Prostate gland (tissue), 2 donors: ENCODE measurements around the gene FOXP3. TPM values are rescaled to one million over a fixed set of nuclear protein-coding genes. Genes with fewer than 3 reads are reported as not detected.

Experiments used
- DNase-seq: peaks from one replicate; pipeline ENCODE4 v3.0.0-alpha.2; 2019; ENCODE audit warnings: low spot score
- H3K27ac ChIP-seq, 2 donors: fragments of 200-600 bp; sonication (generic); 2 replicates each; pipeline ENCODE4 v1.5.1; 2017 to 2019
- H3K27me3 ChIP-seq: fragments of 200-600 bp; sonication (generic); replicated peaks from 2 replicates; pipeline ENCODE4 v1.5.1; 2019; ENCODE audit not compliant: insufficient read depth
- H3K36me3 ChIP-seq, 2 donors: fragments of 200-600 bp; sonication (generic); 1 replicate in 1 of 2; 2 replicates in 1 of 2; pipeline versions ENCODE4 v1.5.1 to v1.8.1; 2017 to 2019
- H3K4me1 ChIP-seq: fragments of 200-600 bp; sonication (generic); replicated peaks from 2 replicates; pipeline ENCODE4 v1.5.1; 2019
- H3K4me3 ChIP-seq, 2 donors: fragments of 200-600 bp; sonication (generic); 2 replicates each; pipeline ENCODE4 v1.5.1; 2017 to 2019
- H3K9me3 ChIP-seq: fragments of 200-600 bp; sonication (generic); 2 replicates; pipeline ENCODE4 v1.5.1; 2017
- POLR2A ChIP-seq: fragments of 450-650 bp; IDR thresholded peaks from one replicate; pipeline ENCODE4 v1.6.1; 2016; ENCODE audit warnings: antibody characterized with exemption, mild to moderate bottlenecking
- POLR2AphosphoS5 ChIP-seq: sonication (generic); formaldehyde crosslinking; IDR thresholded peaks from one replicate; pipeline ENCODE4 v1.6.1; 2017; ENCODE audit warnings: antibody characterized with exemption
- WGBS: methylation state at CpG from one replicate; pipeline ENCODE4 v1.1.5; 2018; 5-methylcytosine and 5-hydroxymethylcytosine counted together
- intact Hi-C: fragments of 100-400 bp; cut with DNase I; formaldehyde crosslinking; loops from one replicate; pipeline ENCODE4 v1.14.2; 2022
- total RNA-seq, 2 donors: library from RNA; depleted of rRNA; stranded (reverse); fragments of >200 nt; gene quantifications; one replicate each; pipeline ENCODE4 v1.1.0, GENCODE V29; 2016
- TF ChIP-seq, protein P1 (sequence below), 4 experiments: fragments of 200-600 bp in 2 of 4; fragments of 450-650 bp in 2 of 4; sonication (generic) in 2 of 4; IDR thresholded peaks; 1 replicate in 3 of 4; 2 replicates in 1 of 4; pipeline ENCODE4 v1.5.1; 2016 to 2019; ENCODE audit warnings: antibody characterized with exemption in 4 of 4, mild to moderate bottlenecking in 2 of 4, moderate library complexity in 2 of 4

The FOXP3 gene
- total RNA-seq, 2 donors from 2014 or later: 0.36 to 1.4 TPM

DNA sequence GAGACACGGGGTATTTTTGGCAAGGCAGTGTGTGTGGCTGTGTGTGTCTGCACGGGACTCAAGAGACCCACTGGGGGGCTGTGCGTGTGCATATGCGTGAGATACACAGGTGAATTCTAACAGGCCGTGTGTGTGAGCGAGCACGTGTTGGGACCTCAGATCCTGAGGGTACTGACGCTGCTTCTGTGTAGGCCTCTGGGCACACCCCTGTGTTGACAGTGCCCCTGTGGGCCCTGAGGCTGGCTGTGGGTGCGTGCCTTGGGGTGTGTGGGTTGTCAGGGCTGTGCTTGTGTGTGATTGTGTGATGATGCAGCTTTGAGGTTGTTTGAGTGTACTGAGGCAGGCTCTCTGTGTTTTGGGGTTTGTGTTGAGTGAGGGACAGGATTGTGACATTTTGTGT is 13.9 kb downstream of the FOXP3 start:
- Histone ChIP-seq H3K27ac (no peak overlapping the region), H3K4me1 (no peaks in the 10 kb centered on the region), H3K36me3 (no peaks in the 10 kb centered on the region), H3K9me3 (no peaks in the 10 kb centered on the region), H3K27me3 (no peaks in the 10 kb centered on the region), H3K4me3 (no peak overlapping the region)
- intact Hi-C loops: no loop called here
- DNase-seq: no peak
- TF ChIP-seq POLR2A: no peak
- TF ChIP-seq POLR2AphosphoS5: no peak
- TF ChIP-seq, protein P1, sequence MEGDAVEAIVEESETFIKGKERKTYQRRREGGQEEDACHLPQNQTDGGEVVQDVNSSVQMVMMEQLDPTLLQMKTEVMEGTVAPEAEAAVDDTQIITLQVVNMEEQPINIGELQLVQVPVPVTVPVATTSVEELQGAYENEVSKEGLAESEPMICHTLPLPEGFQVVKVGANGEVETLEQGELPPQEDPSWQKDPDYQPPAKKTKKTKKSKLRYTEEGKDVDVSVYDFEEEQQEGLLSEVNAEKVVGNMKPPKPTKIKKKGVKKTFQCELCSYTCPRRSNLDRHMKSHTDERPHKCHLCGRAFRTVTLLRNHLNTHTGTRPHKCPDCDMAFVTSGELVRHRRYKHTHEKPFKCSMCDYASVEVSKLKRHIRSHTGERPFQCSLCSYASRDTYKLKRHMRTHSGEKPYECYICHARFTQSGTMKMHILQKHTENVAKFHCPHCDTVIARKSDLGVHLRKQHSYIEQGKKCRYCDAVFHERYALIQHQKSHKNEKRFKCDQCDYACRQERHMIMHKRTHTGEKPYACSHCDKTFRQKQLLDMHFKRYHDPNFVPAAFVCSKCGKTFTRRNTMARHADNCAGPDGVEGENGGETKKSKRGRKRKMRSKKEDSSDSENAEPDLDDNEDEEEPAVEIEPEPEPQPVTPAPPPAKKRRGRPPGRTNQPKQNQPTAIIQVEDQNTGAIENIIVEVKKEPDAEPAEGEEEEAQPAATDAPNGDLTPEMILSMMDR (IDR thresholded peaks at IDR 0.05): no peak
- 93% methylated on average over 8 of the region's 9 CpGs for WGBS

DNA sequence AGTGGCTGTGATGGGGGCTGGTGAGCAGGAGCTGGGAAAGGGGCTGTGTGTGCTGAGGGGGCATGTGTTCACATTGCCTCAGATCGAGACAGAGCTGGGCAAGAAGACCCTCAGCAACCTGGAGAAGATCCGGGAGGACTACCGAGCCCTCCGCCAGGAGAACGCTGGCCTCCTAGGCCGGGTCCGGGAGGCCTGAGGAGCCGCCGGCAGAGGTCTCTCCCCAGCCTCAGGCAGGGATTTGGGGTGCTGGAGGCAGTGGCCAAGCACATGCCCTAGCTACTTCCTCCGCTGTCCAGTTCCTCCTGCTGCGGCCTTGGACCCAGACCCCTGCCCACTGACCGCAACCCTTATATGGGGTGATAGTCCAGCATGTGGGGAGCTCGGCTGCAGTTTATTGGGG is 14.4 kb downstream of the FOXP3 start:
- H3K27me3 ChIP-seq: no peaks in the 10 kb centered on the region
- H3K9me3 ChIP-seq: no peaks in the 10 kb centered on the region
- intact Hi-C loops: no loop called here
- no peak overlapping the region for H3K27ac ChIP-seq
- no peak for TF ChIP-seq POLR2A
- TF ChIP-seq, protein P1 (IDR thresholded peaks at IDR 0.05): no peak
- TF ChIP-seq POLR2AphosphoS5: no peak
- DNase-seq: no peak
- no peak overlapping the region for H3K4me3 ChIP-seq
- WGBS: 90% methylated on average over 10 of the region's 13 CpGs
- H3K36me3 ChIP-seq: no peaks in the 10 kb centered on the region
- H3K4me1 ChIP-seq: no peaks in the 10 kb centered on the region

DNA sequence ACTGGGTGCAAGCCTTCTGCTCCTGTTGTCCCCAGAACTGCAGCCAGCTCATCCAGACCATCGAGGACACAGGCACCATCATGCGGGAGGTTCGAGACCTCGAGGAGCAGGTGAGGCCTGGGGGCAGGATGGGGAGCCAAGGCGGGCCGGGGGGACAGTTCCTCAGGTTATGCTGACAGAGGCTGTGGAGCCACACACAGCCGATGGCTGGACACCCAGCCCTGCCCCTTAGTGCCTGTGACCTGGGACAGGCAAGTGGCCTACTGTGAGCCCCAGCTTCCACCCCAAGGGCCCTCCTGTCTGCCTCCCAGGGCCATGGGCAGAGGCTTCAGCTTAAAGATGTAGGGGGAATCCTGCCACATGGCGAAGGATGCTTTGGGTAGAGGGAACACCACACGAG is 14.9 kb downstream of the FOXP3 start:
- Histone ChIP-seq H3K27me3 (no peaks in the 10 kb centered on the region), H3K9me3 (no peaks in the 10 kb centered on the region), H3K27ac (no peak overlapping the region), H3K4me1 (no peaks in the 10 kb centered on the region), H3K4me3 (no peak overlapping the region), H3K36me3 (no peaks in the 10 kb centered on the region)
- no peak for TF ChIP-seq POLR2A
- no peak for TF ChIP-seq POLR2AphosphoS5
- TF ChIP-seq, protein P1 (IDR thresholded peaks at IDR 0.05): no peak
- intact Hi-C loops: no loop called here
- no peak for DNase-seq
- WGBS: no CpG with 5 or more reads among the region's 9 CpGs

DNA sequence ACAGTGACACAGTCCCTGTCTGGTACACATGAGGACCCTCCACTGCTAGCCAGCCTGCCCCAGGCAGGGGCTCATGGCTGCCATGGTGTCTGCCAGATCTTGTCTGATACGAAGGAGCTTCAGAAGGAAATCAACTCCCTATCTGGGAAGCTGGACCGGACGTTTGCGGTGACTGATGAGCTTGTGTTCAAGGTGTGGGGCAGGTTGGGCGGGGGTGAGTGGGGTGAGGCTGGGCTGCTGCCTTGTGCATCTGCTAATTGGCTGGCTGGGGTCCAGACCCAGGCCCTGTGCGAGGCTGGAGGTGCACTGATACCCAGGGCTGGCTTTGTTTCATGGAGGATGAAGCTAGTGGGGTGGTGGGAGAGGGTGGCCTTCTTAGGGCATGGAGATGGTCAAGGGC is 15.4 kb downstream of the FOXP3 start:
- DNase-seq: no peak
- no peaks in the 10 kb centered on the region for H3K4me1 ChIP-seq
- H3K27me3 ChIP-seq: no peaks in the 10 kb centered on the region
- no peak overlapping the region for H3K4me3 ChIP-seq
- H3K36me3 ChIP-seq: no peaks in the 10 kb centered on the region
- WGBS: no CpG with 5 or more reads among the region's 6 CpGs
- TF ChIP-seq, protein P1 (IDR thresholded peaks at IDR 0.05): no peak
- TF ChIP-seq POLR2AphosphoS5 (no peak), POLR2A (no peak)
- H3K27ac ChIP-seq: no peak overlapping the region
- H3K9me3 ChIP-seq: no peaks in the 10 kb centered on the region
- intact Hi-C loops: no loop called here

DNA sequence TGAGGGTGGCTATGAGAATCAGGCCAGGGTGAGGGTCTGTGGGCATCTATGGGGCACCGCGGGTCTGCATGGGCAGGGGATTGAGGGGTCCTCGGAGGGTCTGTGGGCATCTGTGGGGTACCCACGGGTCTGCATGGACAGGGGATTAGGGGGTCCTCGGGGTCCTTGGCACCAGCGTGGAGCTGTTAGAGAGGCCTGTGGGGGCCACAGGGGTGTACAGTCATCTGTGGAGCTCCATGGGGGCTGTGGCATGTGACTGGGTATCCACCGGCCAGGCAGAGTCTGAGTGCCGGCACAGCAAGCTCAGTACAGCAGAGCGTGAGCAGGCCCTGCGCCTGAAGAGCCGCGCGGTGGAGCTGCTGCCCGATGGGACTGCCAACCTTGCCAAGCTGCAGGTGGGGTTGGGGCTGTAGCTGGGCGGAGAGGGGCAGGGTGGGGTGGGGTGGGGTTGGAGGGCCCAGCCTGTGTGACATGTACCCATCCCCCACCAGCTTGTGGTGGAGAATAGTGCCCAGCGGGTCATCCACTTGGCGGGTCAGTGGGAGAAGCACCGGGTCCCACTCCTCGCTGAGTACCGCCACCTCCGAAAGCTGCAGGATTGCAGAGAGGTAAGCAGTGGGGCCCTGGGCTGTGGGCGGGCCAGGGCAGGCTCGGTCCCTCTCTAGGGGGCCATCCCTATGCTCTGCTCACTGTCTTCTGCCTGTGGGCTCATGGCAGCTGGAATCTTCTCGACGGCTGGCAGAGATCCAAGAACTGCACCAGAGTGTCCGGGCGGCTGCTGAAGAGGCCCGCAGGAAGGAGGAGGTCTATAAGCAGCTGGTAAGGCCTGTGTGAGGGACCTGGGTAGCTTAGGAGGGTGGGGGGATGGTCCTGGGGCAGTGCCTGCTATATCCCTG is 16.3 kb downstream of the FOXP3 start:
- intact Hi-C loops: no loop called here

More for the DNA sequence above, 16.3 kb downstream of the FOXP3 start:
- Histone ChIP-seq H3K4me1 (no peaks in the 10 kb centered on the region), H3K27me3 (no peaks in the 10 kb centered on the region), H3K9me3 (no peaks in the 10 kb centered on the region), H3K36me3 (peaks cover 0 to 3% of the 10 kb centered on the region in 2 donors), H3K4me3 (no peak overlapping the region), H3K27ac (no peak overlapping the region)
- DNase-seq: no peak
- TF ChIP-seq POLR2AphosphoS5 (no peak), POLR2A (no peak)
- TF ChIP-seq, protein P1 (IDR thresholded peaks at IDR 0.05): no peak
- WGBS: 87% methylated on average over 9 of the region's 28 CpGs
